T-helper 1 cell treated with Interleukin-12 subunit alpha and Interleukin-12 subunit beta and Interleukin-4 antibody, amounts not matched to agents 30 ng/mL and 1 ng/mL, for 36 hours (primary cell): ENCODE measurements around the gene FAT1. TPM values are rescaled to one million over a fixed set of nuclear protein-coding genes. Genes with fewer than 3 reads are reported as not detected.
"Not testable (repeated sequence)": the region's sequence is repeated elsewhere in the genome, so short reads cannot be mapped to it uniquely, and the experiment has no call there.

Source experiments
- intact Hi-C: fragments of 100-400 bp; cut with micrococcal nuclease; formaldehyde crosslinking; loops from one replicate; pipeline ENCODE4 v1.15.1; 2024
- total RNA-seq: library from RNA; stranded (reverse); gene quantifications from 2 replicates; pipeline ENCODE4 v1.2.3, GENCODE V29; 2022

The FAT1 gene
- total RNA-seq, 1 donor from 2014 or later: 0.29 TPM

DNA sequence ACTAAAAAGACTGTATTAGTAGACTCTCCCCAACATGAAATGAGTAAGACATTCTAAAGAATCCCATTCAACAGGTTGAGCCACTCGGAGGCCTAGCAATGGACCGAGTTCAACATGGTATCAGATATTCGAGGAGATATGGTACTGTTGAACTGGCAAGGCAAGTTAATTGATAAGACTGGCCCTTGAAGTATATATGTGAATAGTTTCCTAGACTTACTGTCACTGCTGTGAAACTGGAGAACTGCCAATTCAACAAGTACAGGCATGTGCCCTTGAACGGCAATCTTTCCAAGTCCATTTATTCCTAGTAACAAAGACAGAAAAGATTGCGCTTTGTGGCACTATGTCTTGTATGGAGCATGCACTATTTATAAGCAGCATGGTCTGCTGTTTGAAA, 24.4 kb downstream of the FAT1 start:
- intact Hi-C loops: no loop called here

- intact Hi-C loops: no loop called here
These were observed 25.1 kb downstream of the FAT1 start for GRCh38 chr4:186698525-186698924.

GRCh38 chr4:186698028-186698427, 25.6 kb downstream of the FAT1 start:
- intact Hi-C loops: no loop called here

DNA sequence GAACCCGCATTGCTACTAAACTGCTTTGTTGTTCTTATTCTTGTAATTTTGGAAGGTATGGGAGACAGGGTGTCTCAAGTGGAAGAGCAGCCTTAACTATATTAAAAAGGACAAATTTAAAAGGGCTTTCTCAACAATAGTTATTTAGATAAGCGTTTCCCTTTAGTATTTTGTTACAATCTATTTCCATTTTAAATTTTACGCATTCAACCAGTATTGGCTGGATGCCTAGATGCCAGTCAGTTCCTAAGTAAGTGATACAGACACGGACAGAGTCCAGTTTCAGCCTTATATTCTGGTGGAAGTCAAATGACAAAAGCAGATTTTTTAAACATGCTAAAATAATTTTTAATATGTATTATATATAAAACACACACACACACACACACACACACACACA, 28.3 kb downstream of the FAT1 start:
- intact Hi-C loops: no loop called here

DNA sequence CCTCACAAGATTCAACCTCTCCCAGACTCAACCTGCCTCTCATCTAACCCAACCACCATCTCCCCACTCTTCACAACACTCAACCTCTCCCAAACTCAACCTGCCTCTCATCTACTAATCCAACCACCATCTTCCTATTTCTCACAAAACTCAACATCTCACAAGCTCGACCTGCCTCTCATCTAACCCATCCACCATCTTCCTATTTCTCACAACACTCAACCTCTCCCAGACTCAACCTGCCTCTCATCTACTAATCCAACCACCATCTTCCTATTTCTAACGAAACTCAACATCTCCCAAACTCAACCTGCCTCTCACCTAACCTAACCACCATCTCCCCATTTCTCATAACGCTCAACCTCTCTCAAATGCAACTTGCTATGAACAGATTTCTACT, 29.8 kb downstream of the FAT1 start:
- intact Hi-C loops: no loop called here

DNA sequence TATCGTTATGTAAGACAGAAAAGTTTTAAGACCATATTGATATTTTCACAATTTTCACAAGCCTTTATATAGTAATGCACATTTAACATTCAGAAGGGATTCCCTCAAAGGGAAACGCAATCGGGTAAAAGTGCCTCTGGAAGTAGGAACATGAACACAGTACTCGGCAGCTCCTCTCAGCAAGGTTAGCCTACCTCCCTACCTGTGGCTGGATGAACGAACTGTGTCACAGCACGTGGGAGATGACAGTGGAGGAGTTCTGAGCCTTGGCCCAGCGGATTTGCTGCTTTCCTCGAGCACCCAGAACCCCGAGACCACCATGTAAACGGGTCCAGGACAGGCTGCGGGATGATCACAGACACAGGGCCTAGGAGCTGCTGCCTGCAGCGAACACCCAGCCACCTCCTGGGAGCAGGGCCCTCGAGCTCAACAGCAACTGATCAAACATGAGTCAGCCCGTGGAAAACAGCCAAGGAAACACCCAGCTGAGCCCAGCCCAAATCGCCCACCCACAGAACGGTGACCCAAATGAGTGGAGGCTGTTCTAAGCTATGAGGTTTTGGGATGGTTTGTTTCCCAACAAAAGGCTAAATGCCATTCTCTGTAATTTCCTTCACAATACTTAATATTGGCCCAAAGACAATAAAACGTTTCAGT, 30.4 kb downstream of the FAT1 start:
- intact Hi-C loops: no loop called here

GRCh38 chr4:186691396-186691795, 32.3 kb downstream of the FAT1 start:
- intact Hi-C loops: no loop called here

- intact Hi-C loops: no loop called here
These were observed 34.2 kb downstream of the FAT1 start for GRCh38 chr4:186689476-186689875.

GRCh38 chr4:186688150-186688943, 35.3 kb downstream of the FAT1 start:
- intact Hi-C loops: no loop called here

- intact Hi-C loops: no loop called here
These were observed 36.4 kb downstream of the FAT1 start for GRCh38 chr4:186687265-186687664.

DNA sequence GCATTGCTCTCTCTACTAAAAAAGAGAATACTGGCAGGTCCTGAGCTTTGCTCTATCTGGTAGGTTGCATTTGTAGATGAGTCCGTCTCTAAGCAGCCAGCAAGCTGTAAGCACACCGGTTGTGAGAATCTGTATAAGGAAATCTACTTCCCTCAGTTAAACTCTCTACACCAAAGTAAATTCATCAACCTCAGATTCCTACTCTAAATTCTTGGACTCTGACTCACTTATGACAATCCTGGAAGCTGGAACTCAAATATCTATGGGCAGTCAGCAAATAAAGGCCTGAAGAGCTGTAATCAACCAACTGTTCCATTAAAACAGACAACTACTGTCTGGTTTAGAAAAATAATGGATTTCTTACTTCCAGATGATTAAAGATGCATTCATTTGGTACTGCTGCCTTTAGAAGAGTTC, 37.9 kb downstream of the FAT1 start:
- intact Hi-C loops: no loop called here

GRCh38 chr4:186684889-186685309, 38.8 kb downstream of the FAT1 start:
- intact Hi-C loops: no loop called here

GRCh38 chr4:186684220-186684619, 39.4 kb downstream of the FAT1 start:
- intact Hi-C loops: no loop called here

GRCh38 chr4:186680641-186681040, 43.0 kb downstream of the FAT1 start:
- intact Hi-C loops: no loop called here

GRCh38 chr4:186676531-186677161, 47.0 kb downstream of the FAT1 start:
- intact Hi-C loops: no loop called here

DNA sequence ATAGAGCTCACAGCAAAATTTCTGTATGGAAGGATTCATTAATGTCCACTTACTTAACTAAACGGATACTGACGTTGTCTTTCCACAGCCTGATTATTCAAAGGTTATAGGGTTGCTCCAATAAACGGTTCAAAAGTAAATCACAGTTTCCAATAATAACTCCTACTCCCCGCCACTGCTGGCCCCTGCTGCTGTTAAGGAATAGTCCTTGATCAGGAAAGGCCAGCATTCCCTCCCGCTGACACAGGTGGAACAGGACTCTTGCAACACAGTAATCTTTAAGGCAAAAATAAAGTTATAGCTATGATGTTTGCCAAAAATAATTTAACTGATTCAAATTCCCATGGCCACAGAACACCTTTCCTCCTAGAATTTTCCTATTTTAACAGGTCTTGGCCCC, 53.9 kb downstream of the FAT1 start:
- intact Hi-C loops: no loop called here

GRCh38 chr4:186669159-186669731, 54.4 kb downstream of the FAT1 start:
- intact Hi-C loops: no loop called here

- intact Hi-C loops: no loop called here
These were observed 56.9 kb downstream of the FAT1 start for GRCh38 chr4:186666750-186667149.

GRCh38 chr4:186666252-186666651, 57.4 kb downstream of the FAT1 start:
- intact Hi-C loops: no loop called here

DNA sequence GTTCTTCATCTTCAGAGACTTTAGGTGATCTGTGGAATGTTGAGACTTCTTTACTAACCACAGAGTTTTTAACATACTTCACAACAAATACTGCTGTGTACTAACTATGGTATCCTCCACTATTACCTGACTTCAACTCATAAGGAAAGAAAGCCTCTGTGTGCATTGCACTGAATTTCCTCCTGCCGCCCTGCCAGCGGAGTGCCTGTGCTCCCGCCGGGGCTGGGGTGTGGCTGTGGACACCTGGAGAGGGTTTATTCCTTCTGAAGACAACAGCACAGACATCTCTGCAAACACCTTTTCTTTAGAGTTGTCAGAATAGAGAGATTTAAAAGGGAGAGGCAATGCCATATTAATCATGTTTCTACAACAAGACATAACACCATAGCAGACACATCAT, 63.3 kb downstream of the FAT1 start:
- intact Hi-C loops: no loop called here

- intact Hi-C loops: no loop called here
These were observed 63.7 kb downstream of the FAT1 start for GRCh38 chr4:186659935-186660334.

GRCh38 chr4:186659456-186659855, 64.2 kb downstream of the FAT1 start:
- intact Hi-C loops: not testable (repeated sequence)
